LNCaP clone FGC (cell line): ENCODE results near the gene RABGAP1L.
A peak's percentile ranks its signal among the peaks of the same experiment; 100 is the strongest.

Experiments
- DNase-seq: peaks from one replicate; pipeline ENCODE4 v3.0.0-alpha.2; 2011; ENCODE audit warnings: low read depth
- H3K4me3 ChIP-seq: 2 replicates; pipeline ENCODE4 v1.5.1; 2011; ENCODE audit warnings: mild to moderate bottlenecking, low read depth, low read length, control low read depth
- CTCF ChIP-seq: IDR thresholded peaks from 2 replicates; pipeline ENCODE4 v1.5.1; 2012; ENCODE audit warnings: mild to moderate bottlenecking; ENCODE audit not compliant: control insufficient read depth, insufficient read depth; ENCODE audit errors: extremely low read depth

The RABGAP1L gene

DNA sequence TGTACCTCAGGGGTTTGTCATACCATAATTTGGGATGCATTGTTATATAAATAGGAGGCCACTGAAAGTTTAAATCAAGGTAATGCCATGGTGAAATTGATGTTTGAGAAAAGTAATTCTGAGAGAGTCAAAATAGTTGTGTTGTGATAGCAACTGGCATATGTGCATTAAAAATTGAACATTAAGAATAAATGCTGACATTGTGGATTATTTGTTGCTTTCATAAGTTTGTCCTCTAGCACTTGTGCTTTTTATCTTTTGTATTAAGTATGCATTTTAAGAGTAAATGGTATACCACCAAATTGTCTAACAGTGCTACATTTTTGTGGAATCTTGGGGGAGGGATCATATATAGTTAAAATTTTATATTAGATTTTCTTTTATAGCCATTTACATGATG, 564.5 kb downstream of the RABGAP1L start:
- DNase-seq = no peak
- no peak for TF ChIP-seq CTCF
- H3K4me3 ChIP-seq = no peak overlapping the region

DNA sequence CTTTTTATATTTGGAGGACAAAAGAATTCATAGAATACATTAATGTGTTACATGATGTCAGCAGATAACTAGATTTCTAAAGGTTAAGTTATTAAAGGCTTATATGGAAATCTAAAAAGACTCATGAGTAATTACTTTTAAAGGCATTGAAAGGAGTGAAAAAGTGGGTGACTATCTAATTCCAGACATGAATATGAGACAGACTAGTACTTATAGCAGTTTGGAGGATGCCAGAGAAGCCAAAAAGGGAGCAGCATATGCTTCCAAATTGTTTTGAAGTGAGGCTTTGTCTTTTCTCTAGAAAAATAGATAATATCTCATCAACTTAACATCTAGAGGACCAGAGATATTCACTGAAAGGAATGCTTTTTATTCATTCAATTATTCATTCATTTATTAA, 564.9 kb downstream of the RABGAP1L start:
- no peak for DNase-seq
- TF ChIP-seq CTCF = no peak
- H3K4me3 ChIP-seq = no peak overlapping the region

DNA sequence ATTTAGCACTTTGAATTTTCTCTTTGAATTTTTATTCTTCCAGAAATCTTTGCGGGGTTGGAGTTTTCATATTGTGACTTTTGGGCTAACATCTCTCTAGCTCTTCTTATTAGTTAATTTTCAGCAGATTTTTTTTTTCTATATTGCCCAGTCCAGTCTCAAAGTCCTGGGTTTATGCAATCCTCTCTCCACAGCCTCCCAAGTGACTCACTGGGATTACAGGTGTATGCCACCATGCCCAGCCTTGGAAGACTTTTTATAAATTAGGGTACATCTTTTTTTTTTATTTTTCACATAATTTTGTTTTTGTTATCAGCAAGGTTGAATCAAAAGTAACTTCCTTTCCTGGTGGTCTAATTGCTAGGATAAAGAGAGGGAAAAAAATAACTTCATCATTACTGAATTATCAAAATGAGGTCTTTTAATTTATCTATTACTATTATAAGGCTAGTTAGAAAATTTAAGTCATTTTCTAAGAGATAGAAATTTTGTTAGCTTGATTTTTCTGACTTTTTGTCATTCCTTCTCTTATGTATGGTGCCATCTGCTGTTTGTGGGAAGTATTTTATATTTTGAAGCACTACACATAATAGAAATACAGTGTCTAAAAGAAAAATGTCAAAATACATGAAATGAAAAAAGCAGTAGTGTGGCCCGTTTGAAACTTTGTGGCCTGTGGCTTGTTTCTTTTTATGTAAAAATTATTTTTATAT, 567.0 kb downstream of the RABGAP1L start:
- no peak for DNase-seq
- TF ChIP-seq CTCF = peak; percentile 56
- H3K4me3 ChIP-seq = no peak overlapping the region

- no peak for DNase-seq
- H3K4me3 ChIP-seq = no peak overlapping the region
- no peak for TF ChIP-seq CTCF
These were observed 567.7 kb downstream of the RABGAP1L start for GRCh38 chr1:174726880-174727585.

- TF ChIP-seq CTCF = no peak
- no peak overlapping the region for H3K4me3 ChIP-seq
- DNase-seq = no peak
These were observed 575.0 kb downstream of the RABGAP1L start for GRCh38 chr1:174734270-174734669.

DNA sequence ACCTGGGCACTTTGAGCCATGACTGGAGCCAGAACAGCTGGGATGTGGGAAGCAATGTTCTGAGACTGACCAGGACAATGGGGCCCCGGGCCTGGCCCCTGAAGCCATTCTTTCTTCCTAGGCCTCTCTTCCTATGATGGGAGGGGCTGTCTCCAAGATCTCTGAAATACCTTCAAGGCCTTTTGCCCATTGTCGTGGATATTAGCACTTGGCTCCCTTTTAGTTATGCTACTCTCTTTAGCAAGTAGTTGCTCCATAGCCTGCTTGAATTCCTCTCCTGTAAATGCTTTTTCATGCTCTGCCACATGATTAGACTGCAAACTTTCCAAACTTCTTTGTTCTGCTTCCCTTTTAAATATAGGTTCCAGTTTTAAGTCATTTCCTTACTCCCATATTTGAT, 577.5 kb downstream of the RABGAP1L start:
- TF ChIP-seq CTCF = no peak
- no peak overlapping the region for H3K4me3 ChIP-seq
- DNase-seq = no peak
